WTC11 (cell line): ENCODE results near the gene SBSN. TPM values are rescaled to one million over a fixed set of nuclear protein-coding genes. Genes with fewer than 3 reads are reported as not detected.

Source experiments
- ATAC-seq: fragments of 200-7000 bp; cut with Tn5 transposase; 2 replicates; pipeline ENCODE4 v1.10.0; 2021; ENCODE audit warnings: mild to moderate bottlenecking, moderate library complexity
- CTCF ChIA-PET: fragments of 300-600 bp; sonication (Branson Sonifier 250); formaldehyde crosslinking; loops from one replicate; lab custom pipeline; 2021; ENCODE audit warnings: antibody characterized with exemption; lab: Charles Lee
- POLR2A ChIA-PET: fragments of 350-600 bp; sonication (Branson Sonifier 250); formaldehyde crosslinking; loops from one replicate; lab custom pipeline; 2021; ENCODE audit warnings: antibody characterized with exemption; lab: Charles Lee
- DNase-seq: peaks from one replicate; pipeline ENCODE4 v3.0.0; 2021; ENCODE audit warnings: low spot score
- H3K27ac Mint-ChIP-seq: 2 replicates; pipeline ENCODE4 v1.8.0; 2021; ENCODE audit warnings: mixed read lengths
- H3K27me3 Mint-ChIP-seq: 2 replicates; pipeline ENCODE4 v1.8.0; 2021; ENCODE audit warnings: low read depth, mild to moderate bottlenecking, moderate library complexity, mixed read lengths
- H3K36me3 Mint-ChIP-seq: 2 replicates; pipeline ENCODE4 v1.8.0; 2021; ENCODE audit warnings: mixed read lengths
- H3K4me1 Mint-ChIP-seq: 2 replicates; pipeline ENCODE4 v1.8.0; 2022; ENCODE audit warnings: mixed read lengths
- H3K4me3 Mint-ChIP-seq: 2 replicates; pipeline ENCODE4 v1.8.0; 2021; ENCODE audit warnings: mild to moderate bottlenecking, moderate library complexity, mixed read lengths
- H3K9me3 Mint-ChIP-seq: 2 replicates; pipeline ENCODE4 v1.8.0; 2021; ENCODE audit warnings: mixed read lengths
- ARID4B ChIP-seq: sonication (generic); formaldehyde crosslinking; IDR thresholded peaks from 2 replicates; pipeline ENCODE4 v1.8.0; 2023; ENCODE audit warnings: missing genetic modification reagents, mild to moderate bottlenecking, borderline replicate concordance
- ELF4 ChIP-seq: sonication (generic); formaldehyde crosslinking; IDR thresholded peaks from 2 replicates; pipeline ENCODE4 v1.8.1; 2022; ENCODE audit warnings: low read depth, mild to moderate bottlenecking, moderate library complexity, missing genetic modification reagents
- FOXP1 ChIP-seq: sonication (generic); formaldehyde crosslinking; IDR thresholded peaks from 2 replicates; pipeline ENCODE4 v1.8.0; 2022; ENCODE audit warnings: missing genetic modification reagents, mild to moderate bottlenecking, moderate library complexity, borderline replicate concordance
- MYBL2 ChIP-seq: sonication (generic); formaldehyde crosslinking; IDR thresholded peaks from 2 replicates; pipeline ENCODE4 v1.8.1; 2023; ENCODE audit warnings: mild to moderate bottlenecking, moderate library complexity, missing genetic modification reagents
- ZNF232 ChIP-seq: sonication (generic); formaldehyde crosslinking; IDR thresholded peaks from 2 replicates; pipeline ENCODE4 v1.8.0; 2022; ENCODE audit warnings: mild to moderate bottlenecking, missing genetic modification reagents
- ZNF416 ChIP-seq: fragments of 250-450 bp; sonication (Bioruptor Pico); IDR thresholded peaks from 2 replicates; pipeline ENCODE4 v1.9.0; 2021; ENCODE audit warnings: mild to moderate bottlenecking, inconsistent platforms
- ZNF425 ChIP-seq: fragments of 250-450 bp; sonication (Bioruptor Pico); conservative IDR thresholded peaks from 2 replicates; pipeline ENCODE4 v1.9.0; 2021; ENCODE audit warnings: mild to moderate bottlenecking
- ZSCAN18 ChIP-seq: fragments of 250-450 bp; sonication (Bioruptor Pico); IDR thresholded peaks from 2 replicates; pipeline ENCODE4 v2.1.2; 2022; ENCODE audit warnings: mild to moderate bottlenecking, moderate library complexity
- total RNA-seq: library from RNA; stranded (reverse); gene quantifications from 3 replicates; pipeline ENCODE4 v1.2.3, GENCODE V29; 2021
- TF ChIP-seq, protein P1 (sequence below): fragments of 250-450 bp; sonication (Bioruptor Pico); IDR thresholded peaks from 2 replicates; pipeline ENCODE4 v1.9.0; 2021; ENCODE audit warnings: mild to moderate bottlenecking, borderline replicate concordance
- TF ChIP-seq, protein P2 (sequence below): sonication (generic); formaldehyde crosslinking; IDR thresholded peaks from 2 replicates; pipeline ENCODE4 v1.8.1; 2022; ENCODE audit warnings: low read depth, mild to moderate bottlenecking, moderate library complexity, missing genetic modification reagents, borderline replicate concordance

The SBSN gene
- total RNA-seq, 1 experiment from 2014 or later: 0.15 TPM

DNA sequence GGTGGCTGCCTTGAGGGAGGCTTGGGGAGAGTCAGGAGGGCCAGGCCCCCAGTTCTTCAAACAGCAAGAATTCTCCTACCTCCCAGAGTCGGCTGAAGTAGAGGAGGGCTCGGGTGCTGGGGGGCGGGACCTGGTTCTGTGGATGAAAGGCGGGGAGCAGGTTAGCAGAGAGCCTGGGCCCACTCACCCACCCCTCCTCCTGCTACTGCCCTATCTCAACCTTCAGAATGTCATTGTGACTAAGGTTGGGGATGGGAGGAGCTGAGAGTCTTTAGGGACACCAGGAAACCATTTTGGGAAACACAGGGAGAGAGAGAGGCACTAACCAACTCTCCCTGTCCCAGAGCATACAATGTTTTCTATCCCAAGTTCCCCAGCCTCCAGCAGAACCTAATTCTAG lies 25.4 kb downstream of the SBSN start (continued):
- TF ChIP-seq FOXP1 (CRISPR knock-in tag) (no peak), ZNF416 (CRISPR knock-in tag) (no peak)

DNA sequence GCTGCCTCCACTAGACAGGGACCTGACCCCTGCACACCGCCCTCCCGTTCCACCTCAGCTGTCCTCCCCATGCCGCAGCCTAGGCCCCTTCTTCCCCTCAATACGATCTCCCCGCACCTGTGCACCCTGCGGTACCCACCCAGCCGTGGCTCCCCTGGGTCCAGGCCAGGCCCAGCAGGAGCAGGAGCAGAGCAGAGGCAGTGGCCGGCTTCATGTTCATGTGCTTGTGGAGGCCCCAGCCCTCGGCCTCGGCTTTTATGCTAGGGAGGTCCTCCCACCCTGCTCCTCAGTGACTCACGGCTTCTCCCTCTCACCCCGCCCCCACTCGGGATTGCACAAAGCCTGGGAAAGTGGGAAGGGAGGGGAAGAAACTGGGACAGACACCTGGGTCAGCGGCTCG lies 26.4 kb downstream of the SBSN start:
- H3K4me3 Mint-ChIP-seq: no peak overlapping the region
- no peak for TF ChIP-seq ZNF425 (CRISPR knock-in tag)
- TF ChIP-seq MYBL2 (CRISPR knock-in tag): no peak
- TF ChIP-seq, protein P1, sequence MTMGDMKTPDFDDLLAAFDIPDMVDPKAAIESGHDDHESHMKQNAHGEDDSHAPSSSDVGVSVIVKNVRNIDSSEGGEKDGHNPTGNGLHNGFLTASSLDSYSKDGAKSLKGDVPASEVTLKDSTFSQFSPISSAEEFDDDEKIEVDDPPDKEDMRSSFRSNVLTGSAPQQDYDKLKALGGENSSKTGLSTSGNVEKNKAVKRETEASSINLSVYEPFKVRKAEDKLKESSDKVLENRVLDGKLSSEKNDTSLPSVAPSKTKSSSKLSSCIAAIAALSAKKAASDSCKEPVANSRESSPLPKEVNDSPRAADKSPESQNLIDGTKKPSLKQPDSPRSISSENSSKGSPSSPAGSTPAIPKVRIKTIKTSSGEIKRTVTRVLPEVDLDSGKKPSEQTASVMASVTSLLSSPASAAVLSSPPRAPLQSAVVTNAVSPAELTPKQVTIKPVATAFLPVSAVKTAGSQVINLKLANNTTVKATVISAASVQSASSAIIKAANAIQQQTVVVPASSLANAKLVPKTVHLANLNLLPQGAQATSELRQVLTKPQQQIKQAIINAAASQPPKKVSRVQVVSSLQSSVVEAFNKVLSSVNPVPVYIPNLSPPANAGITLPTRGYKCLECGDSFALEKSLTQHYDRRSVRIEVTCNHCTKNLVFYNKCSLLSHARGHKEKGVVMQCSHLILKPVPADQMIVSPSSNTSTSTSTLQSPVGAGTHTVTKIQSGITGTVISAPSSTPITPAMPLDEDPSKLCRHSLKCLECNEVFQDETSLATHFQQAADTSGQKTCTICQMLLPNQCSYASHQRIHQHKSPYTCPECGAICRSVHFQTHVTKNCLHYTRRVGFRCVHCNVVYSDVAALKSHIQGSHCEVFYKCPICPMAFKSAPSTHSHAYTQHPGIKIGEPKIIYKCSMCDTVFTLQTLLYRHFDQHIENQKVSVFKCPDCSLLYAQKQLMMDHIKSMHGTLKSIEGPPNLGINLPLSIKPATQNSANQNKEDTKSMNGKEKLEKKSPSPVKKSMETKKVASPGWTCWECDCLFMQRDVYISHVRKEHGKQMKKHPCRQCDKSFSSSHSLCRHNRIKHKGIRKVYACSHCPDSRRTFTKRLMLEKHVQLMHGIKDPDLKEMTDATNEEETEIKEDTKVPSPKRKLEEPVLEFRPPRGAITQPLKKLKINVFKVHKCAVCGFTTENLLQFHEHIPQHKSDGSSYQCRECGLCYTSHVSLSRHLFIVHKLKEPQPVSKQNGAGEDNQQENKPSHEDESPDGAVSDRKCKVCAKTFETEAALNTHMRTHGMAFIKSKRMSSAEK (CRISPR knock-in tag): no peak
- TF ChIP-seq, protein P2, sequence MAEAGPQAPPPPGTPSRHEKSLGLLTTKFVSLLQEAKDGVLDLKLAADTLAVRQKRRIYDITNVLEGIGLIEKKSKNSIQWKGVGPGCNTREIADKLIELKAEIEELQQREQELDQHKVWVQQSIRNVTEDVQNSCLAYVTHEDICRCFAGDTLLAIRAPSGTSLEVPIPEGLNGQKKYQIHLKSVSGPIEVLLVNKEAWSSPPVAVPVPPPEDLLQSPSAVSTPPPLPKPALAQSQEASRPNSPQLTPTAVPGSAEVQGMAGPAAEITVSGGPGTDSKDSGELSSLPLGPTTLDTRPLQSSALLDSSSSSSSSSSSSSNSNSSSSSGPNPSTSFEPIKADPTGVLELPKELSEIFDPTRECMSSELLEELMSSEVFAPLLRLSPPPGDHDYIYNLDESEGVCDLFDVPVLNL (CRISPR knock-in tag): no peak
- no peak for TF ChIP-seq ZSCAN18
- no peak for TF ChIP-seq ARID4B
- TF ChIP-seq ZNF232 (CRISPR knock-in tag): no peak
- no peak for TF ChIP-seq ELF4 (CRISPR knock-in tag)
- H3K4me1 Mint-ChIP-seq: 0 out of 2 replicates have a peak, but pooled peaks cover 2% of the 10 kb centered on the region
- H3K27me3 Mint-ChIP-seq: no peaks in the 10 kb centered on the region
- CTCF ChIA-PET: interaction anchor here (1.0 to 1.8 kb wide), 2 partner anchors 9 kb away, joined by 4 to 5 read pairs; no protein-coding TSS in a partner anchor
- ATAC-seq (no peak; the same call in 1 of the 2 replicates), DNase-seq (no peak)
- no peak overlapping the region for H3K27ac Mint-ChIP-seq
- POLR2A ChIA-PET: interaction anchor here (1.1 to 1.4 kb wide), 2 partner anchors 8 to 25 kb away, joined by 3 read pairs; no protein-coding TSS in a partner anchor
- H3K36me3 Mint-ChIP-seq: peaks cover 78% of the 10 kb centered on the region
- H3K9me3 Mint-ChIP-seq: no peaks in the 10 kb centered on the region
